WERI-Rb-1 (cell line): ENCODE results near the gene TNS4.

Source experiments
- DNase-seq: peaks from one replicate; pipeline ENCODE4 v3.0.0-alpha.2; 2020
- H3K27ac ChIP-seq: fragments of 250-450 bp; sonication (Bioruptor Pico); 2 replicates; pipeline ENCODE4 v1.5.1; 2020; ENCODE audit warnings: mild to moderate bottlenecking, moderate library complexity
- H3K27me3 ChIP-seq: fragments of 250-450 bp; sonication (Bioruptor Pico); 2 replicates; pipeline ENCODE4 v1.5.1; 2021; ENCODE audit warnings: mild to moderate bottlenecking, low read depth, moderate library complexity; ENCODE audit not compliant: insufficient read depth, severe bottlenecking
- H3K36me3 ChIP-seq: fragments of 250-450 bp; sonication (Bioruptor Pico); 2 replicates; pipeline ENCODE4 v1.5.1; 2020; ENCODE audit warnings: mild to moderate bottlenecking, moderate library complexity
- H3K4me3 ChIP-seq: 2 replicates; pipeline ENCODE4 v1.5.1; 2011; ENCODE audit warnings: low read depth, mild to moderate bottlenecking, control low read depth, low read length
- H3K9me3 ChIP-seq: fragments of 250-450 bp; sonication (Bioruptor Pico); 2 replicates; pipeline ENCODE4 v1.5.1; 2021; ENCODE audit warnings: mild to moderate bottlenecking, moderate library complexity; ENCODE audit not compliant: severe bottlenecking
- TF ChIP-seq, protein P1 (sequence below): IDR thresholded peaks from 2 replicates; pipeline ENCODE4 v1.5.1; 2011; ENCODE audit warnings: low read depth, mild to moderate bottlenecking, control low read depth, inconsistent platforms, low read length

Gene TNS4

GRCh38 chr17:40473573-40474365 lies 27.7 kb downstream of the TNS4 start:
- peaks cover 16% of the 10 kb centered on the region for H3K9me3 ChIP-seq

DNA sequence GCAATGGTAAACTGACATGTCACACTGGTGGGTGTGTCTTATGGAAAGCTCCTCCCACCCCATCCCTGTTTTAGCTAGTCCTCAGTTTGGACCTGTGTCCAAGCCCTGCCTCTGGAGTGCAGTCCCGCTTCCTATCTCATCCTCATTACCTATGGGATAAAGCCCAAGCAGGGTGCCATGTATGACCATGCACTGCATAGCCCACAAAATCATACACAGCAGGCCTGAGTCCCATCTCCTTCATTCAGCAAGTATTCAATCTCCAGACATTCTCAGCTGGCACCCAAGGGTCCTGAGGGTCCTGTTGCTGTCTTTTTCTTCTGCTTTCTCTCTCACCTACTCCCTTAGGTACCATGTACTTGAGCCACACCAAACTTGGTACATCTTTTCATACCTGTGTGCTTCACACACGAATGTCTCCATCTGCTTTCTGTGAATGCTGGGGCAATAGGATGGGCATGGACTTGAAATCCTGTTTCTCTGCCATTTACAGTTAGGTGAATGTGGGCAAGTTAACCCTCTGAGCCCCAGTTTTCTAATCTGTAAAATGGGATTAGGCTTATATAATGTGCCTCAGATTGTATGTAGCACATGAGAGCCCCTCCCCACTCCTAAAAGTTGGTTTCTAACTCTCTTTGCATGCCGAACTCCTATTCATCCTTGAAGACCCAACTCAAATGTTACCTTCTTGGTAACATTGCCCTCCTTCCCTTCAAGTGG lies 28.5 kb downstream of the TNS4 start:
- H3K9me3 ChIP-seq, result peaks cover 15% of the 10 kb centered on the region
- H3K4me3 ChIP-seq, result no peak overlapping the region
- DNase-seq, result no peak
- H3K36me3 ChIP-seq, result no peaks in the 10 kb centered on the region
- no peaks in the 10 kb centered on the region for H3K27me3 ChIP-seq
- TF ChIP-seq, protein P1, sequence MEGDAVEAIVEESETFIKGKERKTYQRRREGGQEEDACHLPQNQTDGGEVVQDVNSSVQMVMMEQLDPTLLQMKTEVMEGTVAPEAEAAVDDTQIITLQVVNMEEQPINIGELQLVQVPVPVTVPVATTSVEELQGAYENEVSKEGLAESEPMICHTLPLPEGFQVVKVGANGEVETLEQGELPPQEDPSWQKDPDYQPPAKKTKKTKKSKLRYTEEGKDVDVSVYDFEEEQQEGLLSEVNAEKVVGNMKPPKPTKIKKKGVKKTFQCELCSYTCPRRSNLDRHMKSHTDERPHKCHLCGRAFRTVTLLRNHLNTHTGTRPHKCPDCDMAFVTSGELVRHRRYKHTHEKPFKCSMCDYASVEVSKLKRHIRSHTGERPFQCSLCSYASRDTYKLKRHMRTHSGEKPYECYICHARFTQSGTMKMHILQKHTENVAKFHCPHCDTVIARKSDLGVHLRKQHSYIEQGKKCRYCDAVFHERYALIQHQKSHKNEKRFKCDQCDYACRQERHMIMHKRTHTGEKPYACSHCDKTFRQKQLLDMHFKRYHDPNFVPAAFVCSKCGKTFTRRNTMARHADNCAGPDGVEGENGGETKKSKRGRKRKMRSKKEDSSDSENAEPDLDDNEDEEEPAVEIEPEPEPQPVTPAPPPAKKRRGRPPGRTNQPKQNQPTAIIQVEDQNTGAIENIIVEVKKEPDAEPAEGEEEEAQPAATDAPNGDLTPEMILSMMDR, result no peak
- no peak overlapping the region for H3K27ac ChIP-seq

More at GRCh38 chr17:40473573-40474365, 27.7 kb downstream of the TNS4 start:
- H3K27ac ChIP-seq, result peak overlapping the region; percentile 59
- no peaks in the 10 kb centered on the region for H3K27me3 ChIP-seq
- H3K4me3 ChIP-seq, result no peak overlapping the region
- TF ChIP-seq, protein P1, result no peak
- no peak for DNase-seq
- H3K36me3 ChIP-seq, result no peaks in the 10 kb centered on the region

DNA sequence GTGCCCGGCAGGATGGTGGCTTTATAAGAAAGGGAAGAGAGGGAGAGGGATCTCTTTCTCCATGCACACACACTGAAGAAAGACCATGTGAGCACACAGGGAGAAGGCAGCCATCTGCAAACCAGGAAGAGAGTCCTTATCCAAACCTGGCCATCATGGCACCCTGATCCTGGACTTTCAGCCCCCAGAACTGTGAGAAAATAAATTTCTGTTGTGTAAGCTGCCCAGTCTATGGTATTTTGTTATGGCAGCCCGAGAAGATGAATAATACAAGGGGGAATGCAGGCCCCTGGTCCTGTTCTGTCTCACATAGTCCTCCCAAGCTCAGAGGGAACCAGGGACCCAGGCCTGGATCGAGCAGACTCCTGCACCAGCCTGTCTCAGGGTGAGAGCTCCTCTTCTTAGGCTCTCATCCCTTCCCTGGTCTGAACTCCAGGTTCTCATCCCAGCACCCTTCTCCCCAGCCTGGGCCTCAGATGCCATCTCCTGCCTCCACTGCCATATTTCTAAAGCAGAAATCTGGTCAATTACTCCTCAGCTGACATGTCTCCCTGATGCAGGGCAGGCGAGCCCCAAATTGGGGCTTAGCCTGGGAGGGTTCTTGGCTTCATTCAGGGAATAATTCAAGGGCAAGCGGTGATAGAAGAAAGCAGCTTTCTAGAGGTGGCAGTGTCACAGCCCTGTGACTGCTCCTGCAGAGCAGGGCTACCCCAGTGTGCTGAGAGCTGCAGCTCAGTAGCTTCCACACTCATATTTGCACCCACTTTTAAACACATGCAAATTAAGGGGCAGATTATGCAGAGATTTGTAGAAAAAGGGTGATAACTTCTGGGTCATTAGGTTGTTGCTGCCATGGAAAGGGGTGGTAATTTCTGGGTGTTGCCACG lies 29.3 kb downstream of the TNS4 start:
- Histone ChIP-seq H3K4me3 (no peak overlapping the region), H3K9me3 (peaks cover 9% of the 10 kb centered on the region), H3K27ac (peak overlapping the region; percentile 47), H3K27me3 (no peaks in the 10 kb centered on the region), H3K36me3 (no peaks in the 10 kb centered on the region)
- DNase-seq, result no peak
- TF ChIP-seq, protein P1, result no peak

GRCh38 chr17:40470932-40471828 lies 30.2 kb downstream of the TNS4 start:
- Histone ChIP-seq H3K36me3 (no peaks in the 10 kb centered on the region), H3K9me3 (peaks cover 9% of the 10 kb centered on the region), H3K4me3 (no peak overlapping the region), H3K27ac (peak overlapping the region; percentile 47), H3K27me3 (no peaks in the 10 kb centered on the region)
- no peak for DNase-seq
- TF ChIP-seq, protein P1, result no peak
